Fibroblast of lung (primary cell): Measurements from ENCODE around the gene GLIS1. TPM values are rescaled to one million over a fixed set of nuclear protein-coding genes. Genes with fewer than 3 reads are reported as not detected.

Source experiments
- DNase-seq, 2 donors: peaks; one replicate each; pipeline versions ENCODE4 v3.0.0 to v3.0.0-alpha.2; 2010; ENCODE audit warnings: low read depth in 2 of 2
- H2AFZ ChIP-seq: 2 replicates; pipeline ENCODE4 v1.5.1; 2012; ENCODE audit warnings: low read length, control low read depth, inconsistent platforms
- H3K27ac ChIP-seq: 2 replicates; pipeline ENCODE4 v1.5.1; 2011; ENCODE audit warnings: low read length, control low read depth; ENCODE audit not compliant: insufficient read depth
- H3K27me3 ChIP-seq: 2 replicates; pipeline ENCODE4 v1.5.1; 2011; ENCODE audit warnings: mild to moderate bottlenecking, low read length; ENCODE audit not compliant: control insufficient read depth, insufficient read depth
- H3K36me3 ChIP-seq: 2 replicates; pipeline ENCODE4 v1.5.1; 2011; ENCODE audit warnings: low read length; ENCODE audit not compliant: control insufficient read depth, insufficient read depth
- H3K4me1 ChIP-seq: 2 replicates; pipeline ENCODE4 v1.5.1; 2011; ENCODE audit warnings: low read length; ENCODE audit not compliant: control insufficient read depth, insufficient read depth; ENCODE audit errors: extremely low read depth
- H3K4me2 ChIP-seq: 2 replicates; pipeline ENCODE4 v1.5.1; 2011; ENCODE audit warnings: low read length, control low read depth; ENCODE audit not compliant: insufficient read depth; ENCODE audit errors: extremely low read depth
- H3K4me3 ChIP-seq, 4 experiments: fragments of 200-600 bp in 1 of 4; sonication (generic) in 1 of 4; replicated peaks in 1 of 4; 2 replicates each; pipeline ENCODE4 v1.5.1; 2011 to 2016; ENCODE audit warnings: low read length in 4 of 4, low read depth in 3 of 4, mild to moderate bottlenecking in 3 of 4, control low read depth in 2 of 4, inconsistent platforms in 1 of 4, mixed read lengths in 1 of 4; ENCODE audit not compliant: insufficient read depth in 1 of 4; ENCODE audit errors: control extremely low read depth in 1 of 4
- H3K79me2 ChIP-seq: 2 replicates; pipeline ENCODE4 v1.5.1; 2012; ENCODE audit warnings: mild to moderate bottlenecking, low read length, inconsistent platforms; ENCODE audit not compliant: control insufficient read depth, insufficient read depth
- H3K9ac ChIP-seq: 2 replicates; pipeline ENCODE4 v1.5.1; 2011; ENCODE audit warnings: mild to moderate bottlenecking, low read length, control low read depth; ENCODE audit not compliant: insufficient read depth
- H3K9me3 ChIP-seq: 2 replicates; pipeline ENCODE4 v1.5.1; 2012; ENCODE audit warnings: low read depth, low read length; ENCODE audit not compliant: control insufficient read depth, insufficient read depth
- H4K20me1 ChIP-seq: 2 replicates; pipeline ENCODE4 v1.5.1; 2011; ENCODE audit warnings: low read length; ENCODE audit not compliant: control insufficient read depth, insufficient read depth; ENCODE audit errors: extremely low read depth
- CTCF ChIP-seq, 2 donors: IDR thresholded peaks in 1 of 2; conservative IDR thresholded peaks in 1 of 2; 1 replicate in 1 of 2; 2 replicates in 1 of 2; pipeline ENCODE4 v1.5.1; 2011 to 2012; ENCODE audit warnings: low read length in 2 of 2, control low read depth in 1 of 2, inconsistent platforms in 1 of 2, low read depth in 1 of 2, mild to moderate bottlenecking in 1 of 2
- EZH2 ChIP-seq: IDR thresholded peaks from 2 replicates; pipeline ENCODE4 v1.5.1; 2012; ENCODE audit warnings: low read length, control low read depth, mild to moderate bottlenecking; ENCODE audit errors: missing control alignments
- polyA plus RNA-seq, 2 donors: library from polyadenylated mRNA; depleted of rRNA in 1 of 2; stranded (reverse) in 1 of 2; unstranded in 1 of 2; fragments of >200 nt; gene quantifications; 2 replicates each; pipeline ENCODE4 v1.2.1, GENCODE V29; 2011 to 2012; ENCODE audit warnings: missing spikeins in 1 of 2
- total RNA-seq: library from RNA; depleted of rRNA; stranded (reverse); fragments of >200 nt; gene quantifications from 2 replicates; pipeline ENCODE4 v1.2.1, GENCODE V29; 2014

Gene GLIS1
- total and polyA plus RNA-seq, 2 donors (not counting 1 experiment from before 2014, with no cell fraction given), result under 0.01 to 0.05 TPM

- no peak overlapping the region for H2AFZ ChIP-seq
- TF ChIP-seq EZH2 (no peak), CTCF (conservative IDR thresholded peaks at IDR 0.05 in 1 of 2, IDR thresholded peaks at IDR 0.05 in 1 of 2; ENCODE audit: low read depth in 1 of 2, low read length in 2 of 2) (no peak)
- H3K27ac ChIP-seq, result no peak overlapping the region
- H4K20me1 ChIP-seq, result no peaks in the 10 kb centered on the region
- no peak overlapping the region for H3K4me2 ChIP-seq
- H3K4me3 ChIP-seq, result no peak overlapping the region
- no peaks in the 10 kb centered on the region for H3K9me3 ChIP-seq
- H3K36me3 ChIP-seq, result no peaks in the 10 kb centered on the region
- H3K79me2 ChIP-seq, result no peaks in the 10 kb centered on the region
- H3K27me3 ChIP-seq, result no peaks in the 10 kb centered on the region
- DNase-seq, result no peak
- H3K9ac ChIP-seq, result no peak overlapping the region
- no peaks in the 10 kb centered on the region for H3K4me1 ChIP-seq
Measured at GRCh38 chr1:53618500-53619366, 120.2 kb downstream of the GLIS1 start.

GRCh38 chr1:53617851-53618499 lies 121.0 kb downstream of the GLIS1 start:
- no peak for DNase-seq
- no peaks in the 10 kb centered on the region for H3K4me1 ChIP-seq
- H3K27me3 ChIP-seq, result no peaks in the 10 kb centered on the region
- no peaks in the 10 kb centered on the region for H3K9me3 ChIP-seq
- no peak overlapping the region for H2AFZ ChIP-seq
- no peak overlapping the region for H3K4me2 ChIP-seq
- no peak overlapping the region for H3K9ac ChIP-seq
- H3K27ac ChIP-seq, result no peak overlapping the region
- no peaks in the 10 kb centered on the region for H3K36me3 ChIP-seq
- H3K4me3 ChIP-seq, result no peak overlapping the region
- H3K79me2 ChIP-seq, result no peaks in the 10 kb centered on the region
- H4K20me1 ChIP-seq, result no peaks in the 10 kb centered on the region
- TF ChIP-seq EZH2, result no peak
- TF ChIP-seq CTCF (conservative IDR thresholded peaks at IDR 0.05 in 1 of 2, IDR thresholded peaks at IDR 0.05 in 1 of 2; ENCODE audit: low read depth in 1 of 2, low read length in 2 of 2), result no peak

GRCh38 chr1:53617382-53617781 lies 121.6 kb downstream of the GLIS1 start:
- Histone ChIP-seq H3K9ac (no peak overlapping the region), H3K4me3 (no peak overlapping the region), H3K27ac (no peak overlapping the region), H3K4me2 (no peak overlapping the region), H3K36me3 (no peaks in the 10 kb centered on the region), H4K20me1 (no peaks in the 10 kb centered on the region), H3K4me1 (no peaks in the 10 kb centered on the region), H3K79me2 (no peaks in the 10 kb centered on the region), H2AFZ (no peak overlapping the region), H3K27me3 (no peaks in the 10 kb centered on the region), H3K9me3 (no peaks in the 10 kb centered on the region)
- peak; percentile 60 to 74 for DNase-seq
- TF ChIP-seq EZH2 (no peak), CTCF (conservative IDR thresholded peaks at IDR 0.05 in 1 of 2, IDR thresholded peaks at IDR 0.05 in 1 of 2; ENCODE audit: low read depth in 1 of 2, low read length in 2 of 2) (no peak)
